GM12878 (cell line): Measurements from ENCODE around the gene SMARCC1. TPM values are rescaled to one million over a fixed set of nuclear protein-coding genes. Genes with fewer than 3 reads are reported as not detected.

Experiments
- ATAC-seq: fragments of 200-7000 bp; cut with Tn5 transposase; 3 replicates; pipeline ENCODE4 v1.9.1; 2020; ENCODE audit warnings: mild to moderate bottlenecking, moderate library complexity
- BruUV-seq: library from RNA; stranded (reverse); fragments of 400-500 nt; replicated peaks from 2 replicates; lab custom pipeline; 2021; lab: Mats Ljungman, UMichigan
- CTCF ChIA-PET: fragments of 300-600 bp; sonication (Branson Sonifier 250); formaldehyde crosslinking; extraction: SDS; loops from one replicate; lab custom pipeline; 2021; ENCODE audit warnings: inconsistent platforms; lab: Yijun Ruan, JAX
- POLR2A ChIA-PET: fragments of 350-600 bp; formaldehyde crosslinking; extraction: SDS; loops from one replicate; lab custom pipeline; 2021; ENCODE audit warnings: inconsistent platforms; lab: Charles Lee
- RAD21 ChIA-PET: fragments of 300-600 bp; sonication (Branson Sonifier 250); formaldehyde crosslinking; loops from one replicate; lab custom pipeline; 2023; ENCODE audit warnings: antibody characterized with exemption; ENCODE audit not compliant: unreplicated experiment; lab: Charles Lee
- SMC1A ChIA-PET: fragments of 300-600 bp; sonication (Branson Sonifier 250); formaldehyde crosslinking; loops from one replicate; lab custom pipeline; 2023; ENCODE audit not compliant: unreplicated experiment, uncharacterized antibody; lab: Charles Lee
- DNase-seq: peaks from one replicate; pipeline ENCODE4 v3.0.0-alpha.2; 2011; ENCODE audit warnings: low read depth, low spot score
- FAIRE-seq: peaks from 3 replicates; lab custom pipeline; 2011; peaks lifted over from hg19 to GRCh38; lab: Jason Lieb, UNC
- H2AFZ ChIP-seq: 2 replicates; pipeline ENCODE4 v1.6.0; 2011; ENCODE audit warnings: low read depth, low read length, control low read depth; ENCODE audit not compliant: control insufficient read depth
- H3K27ac ChIP-seq: 2 replicates; pipeline ENCODE4 v1.5.1; 2011; ENCODE audit warnings: control low read depth; ENCODE audit not compliant: control insufficient read depth, insufficient read depth
- H3K27me3 ChIP-seq, 2 experiments: replicated peaks in 1 of 2; 2 replicates each; pipeline versions ENCODE4 v1.6.0 to v1.6.1; 2011; ENCODE audit warnings: low read length in 1 of 2; ENCODE audit not compliant: control insufficient read depth in 2 of 2, insufficient read depth in 2 of 2
- H3K36me3 ChIP-seq, 2 experiments: 2 replicates each; pipeline ENCODE4 v1.5.1; 2011; ENCODE audit warnings: low read length in 1 of 2; ENCODE audit not compliant: control insufficient read depth in 2 of 2, insufficient read depth in 2 of 2
- H3K4me1 ChIP-seq: 2 replicates; pipeline ENCODE4 v1.6.1; 2011; ENCODE audit warnings: mild to moderate bottlenecking, low read length, moderate library complexity, mixed read lengths; ENCODE audit not compliant: control insufficient read depth, insufficient read depth
- H3K4me2 ChIP-seq: 2 replicates; pipeline ENCODE4 v1.6.0; 2011; ENCODE audit warnings: control low read depth; ENCODE audit not compliant: control insufficient read depth, insufficient read depth
- H3K4me3 ChIP-seq: fragments of 200-600 bp; sonication (generic); 2 replicates; pipeline ENCODE4 v1.5.1; 2016
- H3K79me2 ChIP-seq: 2 replicates; pipeline ENCODE4 v1.6.0; 2011; ENCODE audit warnings: low read length; ENCODE audit not compliant: control insufficient read depth, insufficient read depth
- H3K9ac ChIP-seq: 2 replicates; pipeline ENCODE4 v1.8.0; 2011; ENCODE audit warnings: low read length, control low read depth, mixed read lengths; ENCODE audit not compliant: control insufficient read depth, insufficient read depth
- H3K9me3 ChIP-seq: replicated peaks from 3 replicates; pipeline ENCODE4 v1.5.1; 2011; ENCODE audit warnings: mild to moderate bottlenecking, low read length; ENCODE audit not compliant: control insufficient read depth, insufficient read depth
- H4K20me1 ChIP-seq: 2 replicates; pipeline ENCODE4 v1.6.0; 2011; ENCODE audit not compliant: control insufficient read depth, insufficient read depth
- CEBPB ChIP-seq, 2 experiments: fragments of 150-350 bp in 1 of 2; IDR thresholded peaks; 2 replicates each; pipeline ENCODE4 v1.6.1; 2012 to 2014; ENCODE audit warnings: low read depth in 2 of 2, low read length in 2 of 2, borderline replicate concordance in 1 of 2, inconsistent platforms in 1 of 2
- CHD4 ChIP-seq: fragments of 200-600 bp; sonication (generic); IDR thresholded peaks from 2 replicates; pipeline ENCODE4 v1.6.1; 2016; ENCODE audit warnings: mild to moderate bottlenecking
- HCFC1 ChIP-seq: fragments of 150-350 bp; IDR thresholded peaks from 2 replicates; pipeline ENCODE4 v1.6.1; 2014; ENCODE audit warnings: low read length
- LARP7 ChIP-seq: fragments of 450-650 bp; IDR thresholded peaks from 2 replicates; pipeline ENCODE4 v1.6.1; 2017; ENCODE audit warnings: mild to moderate bottlenecking
- NFIC ChIP-seq: IDR thresholded peaks from 2 replicates; pipeline ENCODE4 v1.6.1; 2012; ENCODE audit warnings: low read depth, mild to moderate bottlenecking, inconsistent platforms, low read length, moderate library complexity
- ZNF274 ChIP-seq: IDR thresholded peaks from one replicate; pipeline ENCODE4 v1.8.0; 2011; ENCODE audit not compliant: insufficient read length, insufficient read depth
- ZZZ3 ChIP-seq: IDR thresholded peaks from 2 replicates; pipeline ENCODE4 v1.6.1; 2011; ENCODE audit warnings: low read depth; ENCODE audit not compliant: control insufficient read depth, insufficient read length
- whole genome bisulfite sequencing: methylation state at CpG from one replicate; pipeline ENCODE4 v1.1.6; 2016; ENCODE audit warnings: low lambda C conversion rate; ENCODE audit not compliant: insufficient replicate concordance, insufficient coverage; ENCODE audit errors: missing lambda C conversion rate; 5-methylcytosine and 5-hydroxymethylcytosine counted together
- in situ Hi-C: fragments of 300-500 bp; cut with MboI; formaldehyde crosslinking; loops from 9 replicates; pipeline ENCODE4 v1.14.3; 2018; ENCODE audit warnings: mixed read lengths
- intact Hi-C: fragments of 100-400 bp; cut with micrococcal nuclease; formaldehyde crosslinking; loops from one replicate; pipeline ENCODE4 v1.14.2; 2022; ENCODE audit not compliant: unreplicated experiment
- polyA plus RNA-seq, 11 experiments: library from polyadenylated mRNA; depleted of rRNA in 4 of 11; unstranded in 6 of 11; stranded (reverse) in 5 of 11; fragments of >200 nt; fragmentation: Nextera tagmentation in 4 of 11; fragmentation: Illumina TruSeq in 1 of 11; extraction: Ambion mirVana in 4 of 11; extraction: Trizol in 1 of 11; gene quantifications; 1 replicate in 1 of 11; 2 replicates in 10 of 11; pipeline versions ENCODE4 v1.2.1 to v1.2.3, GENCODE V29; 2011 to 2016; ENCODE audit warnings: inconsistent platforms in 2 of 11, missing spikeins in 2 of 11, low read depth in 1 of 11
- total RNA-seq, 4 experiments: library from RNA; depleted of rRNA in 3 of 4; stranded (reverse); fragments of >200 nt in 3 of 4; fragmentation: Illumina TruSeq in 1 of 4; extraction: Trizol in 1 of 4; gene quantifications; 2 replicates each; pipeline versions ENCODE4 v1.2.1 to v1.2.3, GENCODE V29; 2013 to 2021
- TF ChIP-seq, protein P1 (sequence below): fragments of 450-650 bp; IDR thresholded peaks from 2 replicates; pipeline ENCODE4 v1.6.1; 2018; ENCODE audit warnings: mild to moderate bottlenecking, low read depth, moderate library complexity; ENCODE audit not compliant: partially characterized antibody
- TF ChIP-seq, protein P2 (sequence below): fragments of 150-350 bp; IDR thresholded peaks from 2 replicates; pipeline ENCODE4 v1.6.1; 2014; ENCODE audit warnings: mild to moderate bottlenecking, low read depth, low read length
- TF ChIP-seq, protein P3 (sequence below): IDR thresholded peaks from 2 replicates; pipeline ENCODE4 v1.6.1; 2012; ENCODE audit warnings: low read depth, low read length, improper control_type of control experiment
- TF ChIP-seq, protein P4 (sequence below): IDR thresholded peaks from 2 replicates; pipeline ENCODE4 v1.6.1; 2012; ENCODE audit warnings: low read depth, low read length, improper control_type of control experiment

SMARCC1 gene
- total and polyA plus RNA-seq, 10 of the 15 experiments (the other 5 are each of a cell fraction or from before 2014, with no cell fraction given): 26.6 to 147 (median 57.1) TPM

DNA sequence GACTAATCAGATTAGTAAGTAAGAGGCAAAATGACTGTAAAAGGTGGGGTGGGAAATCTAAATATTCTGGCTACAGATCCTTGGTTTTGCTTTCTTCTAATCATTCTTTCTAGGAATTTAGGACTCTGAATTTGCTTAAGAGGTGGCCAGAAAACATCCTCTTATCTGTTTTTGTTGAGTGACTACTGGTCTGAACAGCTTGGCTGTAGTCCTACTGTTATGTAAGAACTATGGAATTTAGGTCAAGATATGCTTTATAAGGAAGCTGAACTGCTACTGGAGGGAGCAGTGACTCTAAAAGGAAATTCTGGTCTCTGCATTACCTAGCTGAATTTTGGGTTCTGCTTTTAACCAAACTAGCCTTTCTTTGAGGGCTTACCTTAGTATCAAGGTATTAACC is 169.5 kb downstream of the SMARCC1 start:
- H3K4me1 ChIP-seq: no peaks in the 10 kb centered on the region
- ATAC-seq (no peak), DNase-seq (no peak), FAIRE-seq (no peak)
- no peaks in the 10 kb centered on the region for H4K20me1 ChIP-seq
- no TSS peak for BruUV-seq
- peaks cover 6 to 39% of the 10 kb centered on the region in 2 experiments for H3K36me3 ChIP-seq
- no peak overlapping the region for H3K4me3 ChIP-seq
- CTCF ChIA-PET: no interaction called here
- no peak overlapping the region for H3K27ac ChIP-seq
- SMC1A ChIA-PET: interaction anchor here (1.0 kb wide), 1 partner anchor 74 kb away, joined by 3 read pairs; no protein-coding TSS in a partner anchor
- H2AFZ ChIP-seq: no peak overlapping the region
- no peaks in the 10 kb centered on the region for H3K9me3 ChIP-seq
- intact Hi-C loops: no loop called here
- POLR2A ChIA-PET: no interaction called here
- H3K27me3 ChIP-seq: no peaks in the 10 kb centered on the region
- no peak overlapping the region for H3K4me2 ChIP-seq
- TF ChIP-seq NFIC (no peak), CHD4 (no peak)
- TF ChIP-seq, protein P1, sequence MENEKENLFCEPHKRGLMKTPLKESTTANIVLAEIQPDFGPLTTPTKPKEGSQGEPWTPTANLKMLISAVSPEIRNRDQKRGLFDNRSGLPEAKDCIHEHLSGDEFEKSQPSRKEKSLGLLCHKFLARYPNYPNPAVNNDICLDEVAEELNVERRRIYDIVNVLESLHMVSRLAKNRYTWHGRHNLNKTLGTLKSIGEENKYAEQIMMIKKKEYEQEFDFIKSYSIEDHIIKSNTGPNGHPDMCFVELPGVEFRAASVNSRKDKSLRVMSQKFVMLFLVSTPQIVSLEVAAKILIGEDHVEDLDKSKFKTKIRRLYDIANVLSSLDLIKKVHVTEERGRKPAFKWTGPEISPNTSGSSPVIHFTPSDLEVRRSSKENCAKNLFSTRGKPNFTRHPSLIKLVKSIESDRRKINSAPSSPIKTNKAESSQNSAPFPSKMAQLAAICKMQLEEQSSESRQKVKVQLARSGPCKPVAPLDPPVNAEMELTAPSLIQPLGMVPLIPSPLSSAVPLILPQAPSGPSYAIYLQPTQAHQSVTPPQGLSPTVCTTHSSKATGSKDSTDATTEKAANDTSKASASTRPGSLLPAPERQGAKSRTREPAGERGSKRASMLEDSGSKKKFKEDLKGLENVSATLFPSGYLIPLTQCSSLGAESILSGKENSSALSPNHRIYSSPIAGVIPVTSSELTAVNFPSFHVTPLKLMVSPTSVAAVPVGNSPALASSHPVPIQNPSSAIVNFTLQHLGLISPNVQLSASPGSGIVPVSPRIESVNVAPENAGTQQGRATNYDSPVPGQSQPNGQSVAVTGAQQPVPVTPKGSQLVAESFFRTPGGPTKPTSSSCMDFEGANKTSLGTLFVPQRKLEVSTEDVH: no peak
- in situ Hi-C loops: no loop called here
- RAD21 ChIA-PET: no interaction called here
- no peak overlapping the region for H3K9ac ChIP-seq
- H3K79me2 ChIP-seq: no peaks in the 10 kb centered on the region

DNA sequence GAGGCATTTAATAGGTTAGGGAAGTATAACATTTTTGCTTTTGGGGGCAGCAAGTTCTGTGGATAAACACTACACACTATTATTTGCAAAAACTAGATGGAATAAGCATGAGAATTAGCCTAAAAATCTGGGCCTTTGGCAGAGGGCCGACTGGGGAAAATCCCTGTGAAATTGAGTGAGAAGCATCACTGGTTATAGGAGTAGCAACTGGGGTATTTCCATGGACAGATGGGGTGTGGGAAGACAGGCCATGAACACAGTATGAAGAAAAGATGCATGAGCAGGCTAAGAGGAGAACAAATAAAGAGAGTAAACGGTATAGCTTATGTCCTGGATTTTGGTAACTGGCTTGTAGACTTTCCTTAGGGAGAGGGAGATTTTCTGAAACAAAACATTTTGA is 170.1 kb downstream of the SMARCC1 start:
- intact Hi-C loops (no loop called here), in situ Hi-C loops (no loop called here)
- no peak overlapping the region for H2AFZ ChIP-seq
- WGBS: 100% methylated on average over 2 of the region's 2 CpGs
- FAIRE-seq (no peak), ATAC-seq (no peak), DNase-seq (no peak)
- ChIA-PET SMC1A (no interaction called here), POLR2A (no interaction called here), CTCF (no interaction called here), RAD21 (no interaction called here)
- no peaks in the 10 kb centered on the region for H3K79me2 ChIP-seq
- TF ChIP-seq LARP7: no peak
- TF ChIP-seq, protein P2, sequence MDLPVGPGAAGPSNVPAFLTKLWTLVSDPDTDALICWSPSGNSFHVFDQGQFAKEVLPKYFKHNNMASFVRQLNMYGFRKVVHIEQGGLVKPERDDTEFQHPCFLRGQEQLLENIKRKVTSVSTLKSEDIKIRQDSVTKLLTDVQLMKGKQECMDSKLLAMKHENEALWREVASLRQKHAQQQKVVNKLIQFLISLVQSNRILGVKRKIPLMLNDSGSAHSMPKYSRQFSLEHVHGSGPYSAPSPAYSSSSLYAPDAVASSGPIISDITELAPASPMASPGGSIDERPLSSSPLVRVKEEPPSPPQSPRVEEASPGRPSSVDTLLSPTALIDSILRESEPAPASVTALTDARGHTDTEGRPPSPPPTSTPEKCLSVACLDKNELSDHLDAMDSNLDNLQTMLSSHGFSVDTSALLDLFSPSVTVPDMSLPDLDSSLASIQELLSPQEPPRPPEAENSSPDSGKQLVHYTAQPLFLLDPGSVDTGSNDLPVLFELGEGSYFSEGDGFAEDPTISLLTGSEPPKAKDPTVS: no peak
- TF ChIP-seq, protein P3, sequence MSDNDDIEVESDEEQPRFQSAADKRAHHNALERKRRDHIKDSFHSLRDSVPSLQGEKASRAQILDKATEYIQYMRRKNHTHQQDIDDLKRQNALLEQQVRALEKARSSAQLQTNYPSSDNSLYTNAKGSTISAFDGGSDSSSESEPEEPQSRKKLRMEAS: no peak
- no peak for TF ChIP-seq ZNF274
- TF ChIP-seq, protein P4, sequence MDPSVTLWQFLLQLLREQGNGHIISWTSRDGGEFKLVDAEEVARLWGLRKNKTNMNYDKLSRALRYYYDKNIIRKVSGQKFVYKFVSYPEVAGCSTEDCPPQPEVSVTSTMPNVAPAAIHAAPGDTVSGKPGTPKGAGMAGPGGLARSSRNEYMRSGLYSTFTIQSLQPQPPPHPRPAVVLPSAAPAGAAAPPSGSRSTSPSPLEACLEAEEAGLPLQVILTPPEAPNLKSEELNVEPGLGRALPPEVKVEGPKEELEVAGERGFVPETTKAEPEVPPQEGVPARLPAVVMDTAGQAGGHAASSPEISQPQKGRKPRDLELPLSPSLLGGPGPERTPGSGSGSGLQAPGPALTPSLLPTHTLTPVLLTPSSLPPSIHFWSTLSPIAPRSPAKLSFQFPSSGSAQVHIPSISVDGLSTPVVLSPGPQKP: no peak
- TF ChIP-seq HCFC1: no peak
- TF ChIP-seq ZZZ3: no peak
- no peak for TF ChIP-seq CEBPB (IDR thresholded peaks at IDR 0.05; ENCODE audit: borderline replicate concordance in 1 of 2, low read depth in 2 of 2, low read length in 2 of 2)
- H3K9me3 ChIP-seq: no peaks in the 10 kb centered on the region
- H3K27ac ChIP-seq: no peak overlapping the region
- H3K27me3 ChIP-seq: no peaks in the 10 kb centered on the region
- BruUV-seq: no TSS peak
- no peak overlapping the region for H3K4me3 ChIP-seq
- H3K4me1 ChIP-seq: no peaks in the 10 kb centered on the region
- no peaks in the 10 kb centered on the region for H4K20me1 ChIP-seq
- H3K9ac ChIP-seq: no peak overlapping the region
- peaks cover 6 to 37% of the 10 kb centered on the region in 2 experiments for H3K36me3 ChIP-seq
- H3K4me2 ChIP-seq: no peak overlapping the region
